ENCODE data around the gene FNDC3B.
A peak's percentile ranks its signal among the peaks of the same experiment; 100 is the strongest.

The FNDC3B gene

DNA sequence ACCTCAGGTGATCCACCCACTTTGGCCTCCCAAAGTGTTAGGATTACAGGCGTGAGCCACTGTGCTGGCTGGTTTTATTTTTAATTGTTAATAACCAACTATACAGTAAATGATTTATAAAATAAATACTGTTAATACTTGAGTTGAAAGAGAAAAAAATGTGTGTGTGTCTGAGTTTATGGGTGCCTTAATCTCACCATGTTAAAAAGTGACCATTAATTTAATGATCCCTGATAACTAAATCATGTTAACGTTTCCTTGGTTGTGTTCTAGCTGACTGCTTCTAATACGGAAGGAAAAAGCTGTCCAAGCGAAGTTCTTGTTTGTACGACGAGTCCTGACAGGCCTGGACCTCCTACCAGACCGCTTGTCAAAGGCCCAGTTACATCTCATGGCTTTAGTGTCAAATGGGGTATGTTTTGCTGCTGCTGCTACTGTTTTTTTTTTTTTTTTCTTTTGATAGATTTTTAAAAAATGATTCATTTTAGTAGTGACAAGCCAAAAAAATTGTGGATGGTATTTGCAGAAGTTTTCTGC lies 295.4 kb downstream of the FNDC3B start (continued):
- TF ChIP-seq, protein P1, sequence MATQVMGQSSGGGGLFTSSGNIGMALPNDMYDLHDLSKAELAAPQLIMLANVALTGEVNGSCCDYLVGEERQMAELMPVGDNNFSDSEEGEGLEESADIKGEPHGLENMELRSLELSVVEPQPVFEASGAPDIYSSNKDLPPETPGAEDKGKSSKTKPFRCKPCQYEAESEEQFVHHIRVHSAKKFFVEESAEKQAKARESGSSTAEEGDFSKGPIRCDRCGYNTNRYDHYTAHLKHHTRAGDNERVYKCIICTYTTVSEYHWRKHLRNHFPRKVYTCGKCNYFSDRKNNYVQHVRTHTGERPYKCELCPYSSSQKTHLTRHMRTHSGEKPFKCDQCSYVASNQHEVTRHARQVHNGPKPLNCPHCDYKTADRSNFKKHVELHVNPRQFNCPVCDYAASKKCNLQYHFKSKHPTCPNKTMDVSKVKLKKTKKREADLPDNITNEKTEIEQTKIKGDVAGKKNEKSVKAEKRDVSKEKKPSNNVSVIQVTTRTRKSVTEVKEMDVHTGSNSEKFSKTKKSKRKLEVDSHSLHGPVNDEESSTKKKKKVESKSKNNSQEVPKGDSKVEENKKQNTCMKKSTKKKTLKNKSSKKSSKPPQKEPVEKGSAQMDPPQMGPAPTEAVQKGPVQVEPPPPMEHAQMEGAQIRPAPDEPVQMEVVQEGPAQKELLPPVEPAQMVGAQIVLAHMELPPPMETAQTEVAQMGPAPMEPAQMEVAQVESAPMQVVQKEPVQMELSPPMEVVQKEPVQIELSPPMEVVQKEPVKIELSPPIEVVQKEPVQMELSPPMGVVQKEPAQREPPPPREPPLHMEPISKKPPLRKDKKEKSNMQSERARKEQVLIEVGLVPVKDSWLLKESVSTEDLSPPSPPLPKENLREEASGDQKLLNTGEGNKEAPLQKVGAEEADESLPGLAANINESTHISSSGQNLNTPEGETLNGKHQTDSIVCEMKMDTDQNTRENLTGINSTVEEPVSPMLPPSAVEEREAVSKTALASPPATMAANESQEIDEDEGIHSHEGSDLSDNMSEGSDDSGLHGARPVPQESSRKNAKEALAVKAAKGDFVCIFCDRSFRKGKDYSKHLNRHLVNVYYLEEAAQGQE (tag by site-specific recombination; IDR thresholded peaks at IDR 0.05) = no peak
- TF ChIP-seq ZNF704 (tag by site-specific recombination; IDR thresholded peaks at IDR 0.05) = no peak
- no peak for TF ChIP-seq ZNF366 (tag by site-specific recombination; conservative IDR thresholded peaks at IDR 0.05)
- TF ChIP-seq, protein P2, sequence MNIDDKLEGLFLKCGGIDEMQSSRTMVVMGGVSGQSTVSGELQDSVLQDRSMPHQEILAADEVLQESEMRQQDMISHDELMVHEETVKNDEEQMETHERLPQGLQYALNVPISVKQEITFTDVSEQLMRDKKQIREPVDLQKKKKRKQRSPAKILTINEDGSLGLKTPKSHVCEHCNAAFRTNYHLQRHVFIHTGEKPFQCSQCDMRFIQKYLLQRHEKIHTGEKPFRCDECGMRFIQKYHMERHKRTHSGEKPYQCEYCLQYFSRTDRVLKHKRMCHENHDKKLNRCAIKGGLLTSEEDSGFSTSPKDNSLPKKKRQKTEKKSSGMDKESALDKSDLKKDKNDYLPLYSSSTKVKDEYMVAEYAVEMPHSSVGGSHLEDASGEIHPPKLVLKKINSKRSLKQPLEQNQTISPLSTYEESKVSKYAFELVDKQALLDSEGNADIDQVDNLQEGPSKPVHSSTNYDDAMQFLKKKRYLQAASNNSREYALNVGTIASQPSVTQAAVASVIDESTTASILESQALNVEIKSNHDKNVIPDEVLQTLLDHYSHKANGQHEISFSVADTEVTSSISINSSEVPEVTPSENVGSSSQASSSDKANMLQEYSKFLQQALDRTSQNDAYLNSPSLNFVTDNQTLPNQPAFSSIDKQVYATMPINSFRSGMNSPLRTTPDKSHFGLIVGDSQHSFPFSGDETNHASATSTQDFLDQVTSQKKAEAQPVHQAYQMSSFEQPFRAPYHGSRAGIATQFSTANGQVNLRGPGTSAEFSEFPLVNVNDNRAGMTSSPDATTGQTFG (tag by site-specific recombination; IDR thresholded peaks at IDR 0.05; ENCODE audit: borderline replicate concordance) = no peak
- no peak for TF ChIP-seq ZNF292 (tag by site-specific recombination; IDR thresholded peaks at IDR 0.05; ENCODE audit: borderline replicate concordance, low read depth)
- TF ChIP-seq GLI2 (tag by site-specific recombination; IDR thresholded peaks at IDR 0.05; ENCODE audit: borderline replicate concordance, low read depth) = no peak

DNA sequence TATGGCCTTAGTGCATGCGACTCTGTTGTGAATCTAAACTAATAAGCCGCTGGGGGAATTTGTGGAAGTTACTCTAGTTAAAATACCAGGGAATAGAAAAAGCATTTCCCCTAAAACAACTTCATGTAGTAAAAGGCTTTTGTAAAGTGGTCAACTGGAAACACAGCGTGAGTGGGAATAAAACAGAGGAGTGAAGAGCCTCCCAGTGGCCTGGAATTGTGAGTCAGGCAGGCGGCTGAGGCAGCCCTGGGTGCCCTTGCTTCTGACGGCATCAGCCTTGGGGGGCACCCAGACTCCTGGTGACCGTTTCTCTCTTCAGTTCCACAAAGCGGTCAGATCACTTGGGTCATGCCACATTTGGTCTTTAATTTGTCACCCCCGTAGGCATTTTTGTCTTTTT lies 300.5 kb downstream of the FNDC3B start:
- no peak overlapping the region for H3K4me3 ChIP-seq (ENCODE audit: low read depth, low read length)
- TF ChIP-seq, protein P3, sequence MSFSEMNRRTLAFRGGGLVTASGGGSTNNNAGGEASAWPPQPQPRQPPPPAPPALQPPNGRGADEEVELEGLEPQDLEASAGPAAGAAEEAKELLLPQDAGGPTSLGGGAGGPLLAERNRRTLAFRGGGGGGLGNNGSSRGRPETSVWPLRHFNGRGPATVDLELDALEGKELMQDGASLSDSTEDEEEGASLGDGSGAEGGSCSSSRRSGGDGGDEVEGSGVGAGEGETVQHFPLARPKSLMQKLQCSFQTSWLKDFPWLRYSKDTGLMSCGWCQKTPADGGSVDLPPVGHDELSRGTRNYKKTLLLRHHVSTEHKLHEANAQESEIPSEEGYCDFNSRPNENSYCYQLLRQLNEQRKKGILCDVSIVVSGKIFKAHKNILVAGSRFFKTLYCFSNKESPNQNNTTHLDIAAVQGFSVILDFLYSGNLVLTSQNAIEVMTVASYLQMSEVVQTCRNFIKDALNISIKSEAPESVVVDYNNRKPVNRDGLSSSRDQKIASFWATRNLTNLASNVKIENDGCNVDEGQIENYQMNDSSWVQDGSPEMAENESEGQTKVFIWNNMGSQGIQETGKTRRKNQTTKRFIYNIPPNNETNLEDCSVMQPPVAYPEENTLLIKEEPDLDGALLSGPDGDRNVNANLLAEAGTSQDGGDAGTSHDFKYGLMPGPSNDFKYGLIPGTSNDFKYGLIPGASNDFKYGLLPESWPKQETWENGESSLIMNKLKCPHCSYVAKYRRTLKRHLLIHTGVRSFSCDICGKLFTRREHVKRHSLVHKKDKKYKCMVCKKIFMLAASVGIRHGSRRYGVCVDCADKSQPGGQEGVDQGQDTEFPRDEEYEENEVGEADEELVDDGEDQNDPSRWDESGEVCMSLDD (tag by site-specific recombination; IDR thresholded peaks at IDR 0.05) = no peak
- TF ChIP-seq ZNF10 (tag by site-specific recombination; IDR thresholded peaks at IDR 0.05) (no peak), ZBTB21 (tag by site-specific recombination; IDR thresholded peaks at IDR 0.05) (no peak), ZNF654 (tag by site-specific recombination; IDR thresholded peaks at IDR 0.05; ENCODE audit: low read depth) (0 out of 2 replicates have a peak, but pooled peaks have one; percentile 4), ZNF23 (tag by site-specific recombination; IDR thresholded peaks at IDR 0.05; ENCODE audit: borderline replicate concordance) (no peak), ZNF792 (tag by site-specific recombination; IDR thresholded peaks at IDR 0.05) (no peak), KLF1 (tag by site-specific recombination; IDR thresholded peaks at IDR 0.05) (no peak)
- ChIA-PET POLR2A (no interaction called here), CTCF (interaction anchor here (0.6 to 1.0 kb wide), 2 partner anchors 326 to 636 kb away, joined by 3 read pairs; no protein-coding TSS in a partner anchor)
- peaks cover 0 to 48% of the 10 kb centered on the region in 2 experiments; a peak in 2 of 3 replicates for H3K36me3 ChIP-seq (ENCODE audit: control insufficient read depth in 2 of 2, insufficient read depth in 1 of 2, low read length in 2 of 2)
- no peaks in the 10 kb centered on the region for H3K9me3 ChIP-seq (ENCODE audit: control insufficient read depth, insufficient read depth, low read depth, low read length)
- H3K27ac ChIP-seq (ENCODE audit: extremely low read depth, low read depth, low read length) = no peak overlapping the region
- H3K4me1 ChIP-seq (ENCODE audit: control insufficient read depth, insufficient read depth, low read length) = no peaks in the 10 kb centered on the region
